H9 (cell line): ENCODE measurements around the gene SHROOM1. TPM values are rescaled to one million over a fixed set of nuclear protein-coding genes. Genes with fewer than 3 reads are reported as not detected.

Source experiments
- DNase-seq: peaks from one replicate; pipeline ENCODE4 v3.0.0-alpha.2; 2017
- H2AFZ ChIP-seq: one replicate; pipeline ENCODE4 v1.6.1; 2013; ENCODE audit warnings: mild to moderate bottlenecking, low read length, control low read depth, moderate library complexity
- H2AK5ac ChIP-seq: 2 replicates; pipeline ENCODE4 v1.6.1; 2013; ENCODE audit warnings: low read length, control low read depth, mixed read lengths; ENCODE audit not compliant: insufficient read length
- H2BK120ac ChIP-seq: one replicate; pipeline ENCODE4 v1.6.1; 2013; ENCODE audit warnings: low read depth, mild to moderate bottlenecking, low read length, control low read depth, inconsistent platforms; ENCODE audit not compliant: poor library complexity, severe bottlenecking
- H2BK12ac ChIP-seq: 2 replicates; pipeline ENCODE4 v1.6.1; 2013; ENCODE audit warnings: low read length, control low read depth, mixed read lengths, low read depth; ENCODE audit not compliant: insufficient read length
- H2BK15ac ChIP-seq: 2 replicates; pipeline ENCODE4 v1.6.1; 2013; ENCODE audit warnings: low read depth, low read length, control low read depth
- H2BK20ac ChIP-seq: one replicate; pipeline ENCODE4 v1.6.1; 2013; ENCODE audit warnings: low read depth, mild to moderate bottlenecking, low read length, control low read depth, inconsistent platforms; ENCODE audit not compliant: poor library complexity, severe bottlenecking
- H2BK5ac ChIP-seq: 2 replicates; pipeline ENCODE4 v1.6.1; 2013; ENCODE audit warnings: low read length, control low read depth, mixed read lengths; ENCODE audit not compliant: insufficient read length
- H3K14ac ChIP-seq: 2 replicates; pipeline ENCODE4 v1.6.1; 2013; ENCODE audit warnings: low read length, control low read depth; ENCODE audit not compliant: insufficient read depth
- H3K18ac ChIP-seq: 2 replicates; pipeline ENCODE4 v1.6.1; 2013; ENCODE audit warnings: low read depth, mild to moderate bottlenecking, mixed read lengths, low read length, control low read depth; ENCODE audit not compliant: insufficient read length
- H3K23ac ChIP-seq: 2 replicates; pipeline ENCODE4 v1.6.1; 2013; ENCODE audit warnings: low read length, control low read depth, mixed read lengths, low read depth; ENCODE audit not compliant: insufficient read length
- H3K23me2 ChIP-seq: 2 replicates; pipeline ENCODE4 v1.6.1; 2013; ENCODE audit warnings: low read depth, mild to moderate bottlenecking, mixed read lengths, low read length, control low read depth; ENCODE audit not compliant: insufficient read length, poor library complexity, severe bottlenecking
- H3K27ac ChIP-seq: 2 replicates; pipeline ENCODE4 v1.5.1; 2013; ENCODE audit warnings: low read length, control low read depth, mixed read lengths, low read depth; ENCODE audit not compliant: insufficient read length
- H3K27me3 ChIP-seq: 2 replicates; pipeline ENCODE4 v1.6.1; 2013; ENCODE audit warnings: low read length, control low read depth, inconsistent platforms; ENCODE audit not compliant: insufficient read depth
- H3K4ac ChIP-seq: 2 replicates; pipeline ENCODE4 v1.6.1; 2013; ENCODE audit warnings: low read depth, mild to moderate bottlenecking, control low read depth, inconsistent platforms, low read length, moderate library complexity
- H3K4me1 ChIP-seq: 2 replicates; pipeline ENCODE4 v1.6.1; 2013; ENCODE audit warnings: low read length, control low read depth, inconsistent platforms; ENCODE audit not compliant: insufficient read depth
- H3K4me2 ChIP-seq: 2 replicates; pipeline ENCODE4 v1.6.1; 2013; ENCODE audit warnings: low read length, control low read depth, mixed read lengths; ENCODE audit not compliant: insufficient read length, insufficient read depth
- H3K56ac ChIP-seq: 2 replicates; pipeline ENCODE4 v1.6.1; 2013; ENCODE audit warnings: low read depth, mild to moderate bottlenecking, mixed read lengths, low read length, control low read depth; ENCODE audit not compliant: insufficient read length
- H3K79me1 ChIP-seq: 2 replicates; pipeline ENCODE4 v1.6.1; 2013; ENCODE audit warnings: low read depth, mild to moderate bottlenecking, moderate library complexity, low read length, control low read depth, inconsistent platforms; ENCODE audit not compliant: insufficient read depth, poor library complexity, severe bottlenecking
- H3K79me2 ChIP-seq: 2 replicates; pipeline ENCODE4 v1.6.1; 2013; ENCODE audit warnings: low read length, control low read depth, inconsistent platforms; ENCODE audit not compliant: insufficient read depth
- H3K9ac ChIP-seq: 2 replicates; pipeline ENCODE4 v1.6.1; 2013; ENCODE audit warnings: low read length, control low read depth, mixed read lengths; ENCODE audit not compliant: insufficient read length; ENCODE audit errors: extremely low read depth
- H3K9me3 ChIP-seq: one replicate; pipeline ENCODE4 v1.6.1; 2013; ENCODE audit warnings: low read depth, low read length, inconsistent platforms; ENCODE audit not compliant: control insufficient read depth
- H3T11ph ChIP-seq: one replicate; pipeline ENCODE4 v1.6.1; 2013; ENCODE audit warnings: mild to moderate bottlenecking, low read length, control low read depth, inconsistent platforms
- H4K20me1 ChIP-seq: one replicate; pipeline ENCODE4 v1.6.1; 2013; ENCODE audit not compliant: control insufficient read depth, insufficient read length, insufficient read depth
- H4K5ac ChIP-seq: 2 replicates; pipeline ENCODE4 v1.6.1; 2013; ENCODE audit warnings: low read depth, mild to moderate bottlenecking, mixed read lengths, low read length, control low read depth; ENCODE audit not compliant: insufficient read length
- H4K8ac ChIP-seq: replicated peaks from 2 replicates; pipeline ENCODE4 v1.6.1; 2013; ENCODE audit warnings: low read length, control low read depth, mixed read lengths, low read depth; ENCODE audit not compliant: insufficient read length
- H4K91ac ChIP-seq: 2 replicates; pipeline ENCODE4 v1.6.1; 2013; ENCODE audit warnings: low read depth, mild to moderate bottlenecking, moderate library complexity, mixed read lengths, low read length, control low read depth; ENCODE audit not compliant: insufficient read length
- H3K27ac Mint-ChIP-seq, 3 experiments: 2 replicates in 2 of 3; 3 replicates in 1 of 3; pipeline ENCODE4 v1.8.0; 2020 to 2021; ENCODE audit warnings: mixed read lengths in 3 of 3, mild to moderate bottlenecking in 1 of 3, moderate library complexity in 1 of 3
- H3K27me3 Mint-ChIP-seq: 2 replicates; pipeline ENCODE4 v1.8.0; 2021; ENCODE audit warnings: low read depth, mild to moderate bottlenecking, moderate library complexity, mixed read lengths
- H3K36me3 Mint-ChIP-seq, 3 experiments: 2 replicates in 2 of 3; 3 replicates in 1 of 3; pipeline ENCODE4 v1.8.0; 2020 to 2021; ENCODE audit warnings: low read depth in 3 of 3, mixed read lengths in 3 of 3; ENCODE audit not compliant: insufficient read depth in 1 of 3
- H3K4me1 Mint-ChIP-seq, 2 experiments: 2 replicates each; pipeline ENCODE4 v1.8.0; 2020; ENCODE audit warnings: mixed read lengths in 2 of 2
- H3K4me3 Mint-ChIP-seq, 2 experiments: 2 replicates in 1 of 2; 3 replicates in 1 of 2; pipeline ENCODE4 v1.8.0; 2020 to 2021; ENCODE audit warnings: mild to moderate bottlenecking in 2 of 2, mixed read lengths in 2 of 2, moderate library complexity in 1 of 2
- H3K9me3 Mint-ChIP-seq, 2 experiments: 2 replicates in 1 of 2; 3 replicates in 1 of 2; pipeline ENCODE4 v1.8.0; 2020; ENCODE audit warnings: mild to moderate bottlenecking in 2 of 2, mixed read lengths in 2 of 2, moderate library complexity in 1 of 2
- CTCF ChIP-seq: fragments of 200-600 bp; sonication (generic); conservative IDR thresholded peaks from 3 replicates; pipeline ENCODE4 v1.8.0; 2021; ENCODE audit warnings: antibody characterized with exemption, mild to moderate bottlenecking
- WGBS: extraction: QIAGEN DNeasy Blood & Tissue Kit; methylation state at CpG from one replicate; pipeline ENCODE4 v1.1.7; 2013; ENCODE audit warnings: missing lambda C conversion rate, low lambda C conversion rate, mixed read lengths; ENCODE audit not compliant: insufficient read length; ENCODE audit errors: extremely low coverage; 5-methylcytosine and 5-hydroxymethylcytosine counted together
- total RNA-seq: library from RNA; stranded (reverse); gene quantifications from 2 replicates; pipeline ENCODE4 v1.2.1, GENCODE V29; 2021

Gene SHROOM1
- total RNA-seq, 1 experiment from 2014 or later = 7.0 TPM

GRCh38 chr5:132867046-132867451, 36.6 kb upstream of the SHROOM1 start:
- no peak for DNase-seq
- Histone ChIP-seq H2AFZ (no peak overlapping the region), H3K27ac (no peak overlapping the region), H2BK120ac (no peak overlapping the region), H3K14ac (peak overlapping the region; percentile 77), H3K79me1 (no peaks in the 10 kb centered on the region), H4K5ac (no peak overlapping the region), H3K4me1 (peaks cover 5% of the 10 kb centered on the region; the same call in 1 of the 2 replicates), H2BK12ac (no peak overlapping the region), H4K91ac (no peak overlapping the region), H2BK20ac (no peak overlapping the region), H3K9me3 (no peaks in the 10 kb centered on the region), H3K23ac (no peak overlapping the region), H3K27me3 (no peaks in the 10 kb centered on the region), H2AK5ac (no peak overlapping the region), H3K4ac (no peak overlapping the region), H2BK15ac (no peak overlapping the region), H4K20me1 (no peaks in the 10 kb centered on the region), H3K4me2 (peak overlapping the region; percentile 94), H3K23me2 (peaks cover 9% of the 10 kb centered on the region), H3K56ac (no peak overlapping the region), H3T11ph (no peak overlapping the region), H3K9ac (peak overlapping the region; percentile 84), H3K18ac (peak overlapping the region; percentile 53), H4K8ac (no peak overlapping the region), H3K79me2 (peaks cover 3% of the 10 kb centered on the region; the same call in 1 of the 2 replicates), H2BK5ac (no peak overlapping the region)
- Mint-ChIP-seq H3K4me1 (peaks cover 21 to 24% of the 10 kb centered on the region in 2 experiments), H3K27ac (peak overlapping the region; percentile 100; a peak in 6 of 7 replicates), H3K36me3 (peaks cover 15 to 33% (median 24%) of the 10 kb centered on the region in 3 experiments), H3K4me3 (peak overlapping the region; percentile 99), H3K9me3 (peaks cover 0 to 4% of the 10 kb centered on the region in 2 experiments; a peak in 1 of 5 replicates), H3K27me3 (peaks cover 2% of the 10 kb centered on the region; the same call in 1 of the 2 replicates)
- no CpG with 5 or more reads among the region's 13 CpGs for WGBS
- TF ChIP-seq CTCF = no peak
